Caco-2 (cell line): ENCODE results near the gene ZKSCAN7. TPM values are rescaled to one million over a fixed set of nuclear protein-coding genes. Genes with fewer than 3 reads are reported as not detected.
"Not testable (repeated sequence)": the region's sequence is repeated elsewhere in the genome, so short reads cannot be mapped to it uniquely, and the experiment has no call there.

Experiments used
- BruUV-seq: library from RNA; stranded (reverse); fragments of 400-500 nt; replicated peaks from 2 replicates; lab custom pipeline; 2021; lab: Mats Ljungman, UMichigan
- CTCF ChIA-PET: fragments of 300-600 bp; sonication (Branson Sonifier 250); formaldehyde crosslinking; loops from one replicate; lab custom pipeline; 2022; ENCODE audit warnings: antibody characterized with exemption; lab: Charles Lee
- POLR2A ChIA-PET: fragments of 300-600 bp; sonication (Branson Sonifier 250); formaldehyde crosslinking; loops from one replicate; lab custom pipeline; 2022; ENCODE audit warnings: antibody characterized with exemption; lab: Charles Lee
- DNase-seq, 2 experiments: peaks; one replicate each; pipeline versions ENCODE4 v3.0.0 to v3.0.0-alpha.2; 2020 to 2022
- H3K27me3 ChIP-seq: replicated peaks from 2 replicates; pipeline ENCODE4 v1.6.0; 2011; ENCODE audit warnings: low read length; ENCODE audit not compliant: control insufficient read depth, insufficient read depth
- H3K36me3 ChIP-seq: 2 replicates; pipeline ENCODE4 v1.5.1; 2011; ENCODE audit warnings: low read length; ENCODE audit not compliant: control insufficient read depth, insufficient read depth
- H3K4me1 ChIP-seq: fragments of 250-450 bp; sonication (Bioruptor Pico); 2 replicates; pipeline ENCODE4 v1.5.1; 2020; ENCODE audit warnings: mild to moderate bottlenecking
- H3K4me3 ChIP-seq: 2 replicates; pipeline ENCODE4 v1.5.1; 2011; ENCODE audit warnings: low read depth, mild to moderate bottlenecking, control low read depth, low read length
- H3K9me3 ChIP-seq: fragments of 250-450 bp; sonication (Bioruptor Pico); 2 replicates; pipeline ENCODE4 v1.5.1; 2020; ENCODE audit warnings: mild to moderate bottlenecking, moderate library complexity
- H3K27ac Mint-ChIP-seq: one replicate; pipeline ENCODE4 v1.8.0; 2022; ENCODE audit warnings: mixed read lengths; ENCODE audit not compliant: unreplicated experiment
- H3K27me3 Mint-ChIP-seq: one replicate; pipeline ENCODE4 v1.8.0; 2022; ENCODE audit warnings: mixed read lengths; ENCODE audit not compliant: insufficient read depth, unreplicated experiment
- H3K36me3 Mint-ChIP-seq: one replicate; pipeline ENCODE4 v1.8.0; 2022; ENCODE audit warnings: mild to moderate bottlenecking, mixed read lengths; ENCODE audit not compliant: insufficient read depth, unreplicated experiment
- H3K4me1 Mint-ChIP-seq: one replicate; pipeline ENCODE4 v1.8.0; 2022; ENCODE audit warnings: low read depth, mixed read lengths; ENCODE audit not compliant: unreplicated experiment
- H3K4me3 Mint-ChIP-seq: one replicate; pipeline ENCODE4 v1.8.0; 2022; ENCODE audit warnings: mild to moderate bottlenecking, moderate library complexity, mixed read lengths; ENCODE audit not compliant: unreplicated experiment
- H3K9me3 Mint-ChIP-seq: one replicate; pipeline ENCODE4 v1.8.0; 2022; ENCODE audit warnings: mixed read lengths; ENCODE audit not compliant: unreplicated experiment
- intact Hi-C: fragments of 100-400 bp; cut with micrococcal nuclease; formaldehyde crosslinking; loops from one replicate; pipeline ENCODE4 v1.10.0; 2022; ENCODE audit not compliant: unreplicated experiment
- total RNA-seq: library from RNA; stranded (reverse); gene quantifications from 2 replicates; pipeline ENCODE4 v1.2.3, GENCODE V29; 2022
- TF ChIP-seq, protein P1 (sequence below), 2 experiments: fragments of 200-600 bp in 1 of 2; IDR thresholded peaks; 1 replicate in 1 of 2; 2 replicates in 1 of 2; pipeline versions ENCODE4 v1.5.1 to v1.8.0; 2011 to 2022; ENCODE audit warnings: antibody characterized with exemption in 1 of 2, control low read depth in 1 of 2, inconsistent platforms in 1 of 2, low read depth in 1 of 2, low read length in 1 of 2, mild to moderate bottlenecking in 1 of 2, moderate library complexity in 1 of 2; ENCODE audit not compliant: insufficient read depth in 1 of 2, severe bottlenecking in 1 of 2, unreplicated experiment in 1 of 2

The ZKSCAN7 gene
- total RNA-seq, 1 experiment from 2014 or later: not detected

GRCh38 chr3:44535364-44535763 is 19.6 kb upstream of the ZKSCAN7 start:
- Mint-ChIP-seq H3K4me3 (no peak overlapping the region), H3K27ac (no peak overlapping the region), H3K9me3 (peaks cover 16% of the 10 kb centered on the region), H3K27me3 (peaks cover 3% of the 10 kb centered on the region), H3K4me1 (no peaks in the 10 kb centered on the region), H3K36me3 (no peaks in the 10 kb centered on the region)
- H3K36me3 ChIP-seq: no peaks in the 10 kb centered on the region
- intact Hi-C loops: loop anchor here (10.0 kb wide), 1 partner anchor 89 kb away; the partner anchor contains the start of gene ZNF197
- no peak for DNase-seq
- H3K4me1 ChIP-seq: no peaks in the 10 kb centered on the region
- H3K27me3 ChIP-seq: no peaks in the 10 kb centered on the region
- TF ChIP-seq, protein P1, sequence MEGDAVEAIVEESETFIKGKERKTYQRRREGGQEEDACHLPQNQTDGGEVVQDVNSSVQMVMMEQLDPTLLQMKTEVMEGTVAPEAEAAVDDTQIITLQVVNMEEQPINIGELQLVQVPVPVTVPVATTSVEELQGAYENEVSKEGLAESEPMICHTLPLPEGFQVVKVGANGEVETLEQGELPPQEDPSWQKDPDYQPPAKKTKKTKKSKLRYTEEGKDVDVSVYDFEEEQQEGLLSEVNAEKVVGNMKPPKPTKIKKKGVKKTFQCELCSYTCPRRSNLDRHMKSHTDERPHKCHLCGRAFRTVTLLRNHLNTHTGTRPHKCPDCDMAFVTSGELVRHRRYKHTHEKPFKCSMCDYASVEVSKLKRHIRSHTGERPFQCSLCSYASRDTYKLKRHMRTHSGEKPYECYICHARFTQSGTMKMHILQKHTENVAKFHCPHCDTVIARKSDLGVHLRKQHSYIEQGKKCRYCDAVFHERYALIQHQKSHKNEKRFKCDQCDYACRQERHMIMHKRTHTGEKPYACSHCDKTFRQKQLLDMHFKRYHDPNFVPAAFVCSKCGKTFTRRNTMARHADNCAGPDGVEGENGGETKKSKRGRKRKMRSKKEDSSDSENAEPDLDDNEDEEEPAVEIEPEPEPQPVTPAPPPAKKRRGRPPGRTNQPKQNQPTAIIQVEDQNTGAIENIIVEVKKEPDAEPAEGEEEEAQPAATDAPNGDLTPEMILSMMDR (IDR thresholded peaks at IDR 0.05; ENCODE audit: insufficient read depth in 1 of 2, low read depth in 1 of 2, low read length in 1 of 2, severe bottlenecking in 1 of 2, unreplicated experiment in 1 of 2): no peak
- POLR2A ChIA-PET: no interaction called here
- peaks cover 3% of the 10 kb centered on the region; the same call in 1 of the 2 replicates for H3K9me3 ChIP-seq
- H3K4me3 ChIP-seq: no peak overlapping the region
- CTCF ChIA-PET: no interaction called here
- BruUV-seq: no TSS peak

DNA sequence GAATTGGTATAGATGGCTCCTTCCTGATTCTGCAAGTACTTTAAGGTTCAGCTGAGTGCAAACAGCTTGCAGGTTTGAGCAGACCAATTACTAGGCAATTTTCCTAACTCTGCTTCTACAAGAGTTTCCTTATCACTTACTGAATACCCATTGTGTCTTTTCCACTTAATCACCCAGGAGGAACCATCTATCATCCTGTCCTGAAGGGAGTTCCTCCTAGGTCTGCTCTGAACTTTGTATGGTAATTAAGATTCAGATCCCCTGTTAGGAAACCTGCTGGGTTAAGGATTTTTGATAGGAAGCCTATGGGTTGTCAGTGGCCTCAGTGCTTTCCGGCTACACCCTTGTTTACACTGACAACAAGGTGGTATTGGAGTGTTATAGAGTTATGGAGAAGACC is 10.2 kb upstream of the ZKSCAN7 start:
- H3K4me1 ChIP-seq, H3K36me3 Mint-ChIP-seq, BruUV-seq, intact Hi-C loops, H3K27ac Mint-ChIP-seq, H3K36me3 ChIP-seq, H3K27me3 ChIP-seq, DNase-seq, H3K27me3 Mint-ChIP-seq, POLR2A ChIA-PET, H3K4me3 ChIP-seq, H3K4me3 Mint-ChIP-seq, H3K4me1 Mint-ChIP-seq, H3K9me3 ChIP-seq, CTCF ChIA-PET: not testable (repeated sequence)
- peaks cover 11% of the 10 kb centered on the region for H3K9me3 Mint-ChIP-seq

DNA sequence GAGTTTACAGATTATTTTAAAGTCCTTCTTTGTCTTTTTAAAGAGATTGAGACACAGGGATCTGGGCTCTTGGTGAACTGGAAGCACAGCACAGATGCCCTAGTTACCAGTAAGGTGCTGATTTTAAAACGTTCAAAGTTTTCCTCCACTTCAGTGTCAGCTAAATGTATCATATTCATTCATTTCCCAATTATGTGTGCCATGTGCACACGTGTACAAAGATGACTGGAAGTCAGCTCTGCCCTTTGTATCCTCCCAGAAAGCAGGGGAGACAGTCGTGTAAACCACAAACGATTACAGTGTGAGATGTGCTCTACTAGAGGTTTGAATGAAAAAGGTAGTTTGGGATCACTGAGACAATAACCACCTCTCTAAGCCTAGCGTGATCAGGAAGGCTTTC is 730 bp downstream of the ZKSCAN7 start:
- H3K27me3 Mint-ChIP-seq: no peaks in the 10 kb centered on the region
- no peaks in the 10 kb centered on the region for H3K36me3 ChIP-seq
- DNase-seq: no peak
- TF ChIP-seq, protein P1 (IDR thresholded peaks at IDR 0.05; ENCODE audit: insufficient read depth in 1 of 2, low read depth in 1 of 2, low read length in 1 of 2, severe bottlenecking in 1 of 2, unreplicated experiment in 1 of 2): no peak
- no peak overlapping the region for H3K4me3 Mint-ChIP-seq
- H3K4me1 ChIP-seq: no peaks in the 10 kb centered on the region
- BruUV-seq: no TSS peak
- intact Hi-C loops: no loop called here
- H3K36me3 Mint-ChIP-seq: no peaks in the 10 kb centered on the region
- CTCF ChIA-PET: no interaction called here
- POLR2A ChIA-PET: no interaction called here
- H3K4me1 Mint-ChIP-seq: no peaks in the 10 kb centered on the region
- no peaks in the 10 kb centered on the region for H3K9me3 ChIP-seq
- no peaks in the 10 kb centered on the region for H3K27me3 ChIP-seq
- H3K9me3 Mint-ChIP-seq: peaks cover 2% of the 10 kb centered on the region
- H3K4me3 ChIP-seq: no peak overlapping the region
- no peak overlapping the region for H3K27ac Mint-ChIP-seq

DNA sequence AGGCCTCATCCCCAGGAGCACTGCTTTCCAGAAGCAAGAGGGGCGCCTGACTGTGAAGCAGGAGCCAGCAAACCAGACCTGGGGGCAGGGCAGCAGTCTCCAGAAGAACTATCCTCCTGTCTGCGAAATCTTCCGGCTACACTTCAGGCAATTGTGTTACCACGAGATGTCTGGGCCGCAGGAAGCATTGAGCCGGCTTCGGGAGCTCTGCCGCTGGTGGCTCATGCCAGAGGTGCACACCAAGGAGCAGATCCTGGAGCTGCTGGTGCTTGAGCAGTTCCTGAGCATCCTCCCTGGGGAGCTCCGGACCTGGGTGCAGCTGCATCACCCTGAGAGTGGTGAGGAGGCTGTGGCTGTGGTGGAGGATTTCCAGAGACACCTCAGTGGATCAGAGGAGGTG is 2.1 kb downstream of the ZKSCAN7 start:
- Histone ChIP-seq H3K4me3 (no peak overlapping the region), H3K36me3 (no peaks in the 10 kb centered on the region), H3K27me3 (no peaks in the 10 kb centered on the region), H3K4me1 (no peaks in the 10 kb centered on the region), H3K9me3 (peaks cover 4% of the 10 kb centered on the region)
- BruUV-seq: no TSS peak
- POLR2A ChIA-PET: interaction anchor here (0.5 kb wide), 1 partner anchor 261 kb away, joined by 4 read pairs; no protein-coding TSS in a partner anchor
- TF ChIP-seq, protein P1 (IDR thresholded peaks at IDR 0.05; ENCODE audit: insufficient read depth in 1 of 2, low read depth in 1 of 2, low read length in 1 of 2, severe bottlenecking in 1 of 2, unreplicated experiment in 1 of 2): no peak
- no peaks in the 10 kb centered on the region for H3K36me3 Mint-ChIP-seq
- H3K27me3 Mint-ChIP-seq: no peaks in the 10 kb centered on the region
- H3K9me3 Mint-ChIP-seq: peaks cover 7% of the 10 kb centered on the region
- CTCF ChIA-PET: no interaction called here
- H3K4me3 Mint-ChIP-seq: no peak overlapping the region
- no peak overlapping the region for H3K27ac Mint-ChIP-seq
- DNase-seq: no peak
- intact Hi-C loops: no loop called here
- H3K4me1 Mint-ChIP-seq: no peaks in the 10 kb centered on the region
